ENCODE results near the gene ASF1A. TPM values are rescaled to one million over a fixed set of nuclear protein-coding genes. Genes with fewer than 3 reads are reported as not detected.

ASF1A gene
- total RNA-seq, 2 donors from 2014 or later = 9.2 to 16.1 TPM

- Histone ChIP-seq H3K36me3 (no peaks in the 10 kb centered on the region), H3K4me3 (no peak overlapping the region), H3K27ac (no peak overlapping the region), H3K27me3 (no peaks in the 10 kb centered on the region), H3K9me3 (no peaks in the 10 kb centered on the region), H3K4me1 (peaks cover 0 to 10% of the 10 kb centered on the region in 2 donors)
- DNase-seq (ENCODE audit: low spot score) = no peak
- TF ChIP-seq CTCF (IDR thresholded peaks at IDR 0.05) = no peak
Observed at GRCh38 chr6:118882314-118882905, 11.5 kb upstream of the ASF1A start.

- no peak for DNase-seq (ENCODE audit: low spot score)
- H3K27ac ChIP-seq = no peak overlapping the region
- H3K4me3 ChIP-seq = no peak overlapping the region
- H3K9me3 ChIP-seq = no peaks in the 10 kb centered on the region
- H3K36me3 ChIP-seq = no peaks in the 10 kb centered on the region
- H3K4me1 ChIP-seq = peaks cover 0 to 13% of the 10 kb centered on the region in 2 donors
- TF ChIP-seq CTCF (IDR thresholded peaks at IDR 0.05) = no peak
- H3K27me3 ChIP-seq = no peaks in the 10 kb centered on the region
Observed at GRCh38 chr6:118886641-118887040, 7.3 kb upstream of the ASF1A start.

GRCh38 chr6:118889163-118889562, 4.8 kb upstream of the ASF1A start:
- TF ChIP-seq CTCF (IDR thresholded peaks at IDR 0.05) = no peak
- H3K27ac ChIP-seq = no peak overlapping the region

GRCh38 chr6:118890997-118891790, 2.8 kb upstream of the ASF1A start:
- H3K4me1 ChIP-seq = peaks cover 0 to 23% of the 10 kb centered on the region in 2 donors
- H3K27me3 ChIP-seq = no peaks in the 10 kb centered on the region
- H3K27ac ChIP-seq = peak overlapping the region; percentile 92 to 98
- H3K4me3 ChIP-seq = no peak overlapping the region
- no peaks in the 10 kb centered on the region for H3K36me3 ChIP-seq
- no peaks in the 10 kb centered on the region for H3K9me3 ChIP-seq
- no peak for TF ChIP-seq CTCF (IDR thresholded peaks at IDR 0.05)
- no peak for DNase-seq (ENCODE audit: low spot score)

More at GRCh38 chr6:118889163-118889562, 4.8 kb upstream of the ASF1A start:
- Histone ChIP-seq H3K36me3 (no peaks in the 10 kb centered on the region), H3K4me3 (no peak overlapping the region), H3K27me3 (no peaks in the 10 kb centered on the region), H3K4me1 (peaks cover 0 to 20% of the 10 kb centered on the region in 2 donors), H3K9me3 (no peaks in the 10 kb centered on the region)
- DNase-seq (ENCODE audit: low spot score) = no peak

GRCh38 chr6:118892355-118892991, 1.5 kb upstream of the ASF1A start:
- no peaks in the 10 kb centered on the region for H3K27me3 ChIP-seq
- TF ChIP-seq CTCF (IDR thresholded peaks at IDR 0.05) = no peak
- H3K9me3 ChIP-seq = no peaks in the 10 kb centered on the region
- peak overlapping the region; percentile 92 to 98 for H3K27ac ChIP-seq
- H3K4me1 ChIP-seq = peaks cover 0 to 29% of the 10 kb centered on the region in 2 donors
- H3K36me3 ChIP-seq = no peaks in the 10 kb centered on the region
- H3K4me3 ChIP-seq = peak overlapping the region; percentile 73 to 94
- DNase-seq (ENCODE audit: low spot score) = no peak
